NAMALWA (cell line): Measurements from ENCODE around the gene NRDC.

Experiments used
- DNase-seq: peaks from one replicate; pipeline ENCODE4 v3.0.0-alpha.2; 2015; ENCODE audit warnings: low spot score

The NRDC gene

DNA sequence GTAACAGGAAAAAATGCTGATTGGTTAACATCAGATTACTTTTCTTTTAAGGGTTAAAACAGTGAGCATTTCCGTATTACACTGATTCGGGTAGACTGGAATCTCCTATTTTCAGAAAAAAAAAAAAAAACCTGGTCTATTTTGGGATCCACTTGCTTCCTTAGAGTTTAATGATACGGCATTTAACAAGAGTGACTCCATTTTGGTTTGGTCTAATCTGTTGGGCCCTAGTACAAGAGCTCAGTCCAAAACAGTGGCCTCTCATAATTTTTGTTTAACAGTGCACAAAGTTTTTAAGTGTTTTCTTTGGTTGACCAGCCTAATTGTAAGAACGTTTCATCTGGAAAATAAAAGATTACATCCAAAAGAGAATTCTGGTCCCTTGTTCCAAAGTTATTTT is 120.2 kb downstream of the NRDC start:
- no peak for DNase-seq

DNA sequence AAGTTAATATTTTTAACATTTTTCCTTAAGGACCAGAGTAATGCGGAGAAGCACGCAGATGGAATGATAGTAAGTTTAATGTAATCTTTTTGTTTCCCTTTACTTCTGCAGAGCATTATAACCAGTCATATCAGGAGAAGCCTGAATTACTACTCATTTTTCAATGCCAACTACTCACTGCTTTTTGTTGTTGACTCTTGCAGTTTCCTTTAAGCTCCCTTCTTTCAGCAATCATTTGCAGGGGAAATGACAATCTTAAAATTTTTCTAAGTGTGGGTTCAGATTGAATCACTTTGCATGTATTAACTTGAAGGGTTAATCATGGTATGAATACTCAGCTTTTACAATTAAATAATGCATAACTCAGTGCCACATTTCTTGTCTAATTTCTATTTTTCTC is 122.2 kb downstream of the NRDC start:
- no peak for DNase-seq

DNA sequence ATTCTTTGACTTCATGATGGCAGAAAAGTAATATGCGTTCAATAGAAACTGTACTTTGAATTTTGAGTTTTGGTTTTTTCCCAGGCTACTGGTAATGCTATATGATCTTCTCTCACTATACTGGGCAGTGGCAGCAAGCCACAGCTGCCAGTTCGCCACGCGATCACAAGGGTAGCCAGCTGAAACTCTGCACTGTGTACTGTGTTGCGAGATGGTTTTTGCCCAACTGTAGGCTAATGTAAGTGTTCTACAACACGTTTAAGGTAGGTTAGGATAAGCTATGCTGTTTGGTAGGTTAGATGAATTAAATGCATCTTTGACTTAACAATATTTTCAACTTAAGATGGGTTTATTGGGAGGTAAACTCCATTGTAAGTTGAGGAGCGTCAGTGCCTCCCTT is 123.1 kb downstream of the NRDC start:
- no peak for DNase-seq

DNA sequence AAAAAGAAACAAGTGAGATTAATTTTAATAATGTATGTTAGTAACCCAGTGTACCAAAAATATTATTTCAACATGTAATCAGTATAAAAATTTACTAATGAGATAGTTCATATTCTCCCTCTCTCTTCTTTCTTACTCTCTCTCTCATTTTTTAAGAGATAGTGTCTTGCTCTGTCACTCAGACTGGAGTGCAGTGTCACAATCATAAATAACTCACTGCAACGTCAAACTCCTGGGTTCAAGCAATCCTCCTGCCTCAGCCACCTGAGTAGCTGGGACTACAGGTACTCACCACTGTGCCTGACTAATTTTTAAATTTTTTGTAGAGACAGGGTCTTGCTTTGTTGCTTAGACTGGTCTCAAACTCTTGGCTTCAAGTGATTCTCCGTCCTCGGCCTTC is 123.9 kb downstream of the NRDC start:
- no peak for DNase-seq

DNA sequence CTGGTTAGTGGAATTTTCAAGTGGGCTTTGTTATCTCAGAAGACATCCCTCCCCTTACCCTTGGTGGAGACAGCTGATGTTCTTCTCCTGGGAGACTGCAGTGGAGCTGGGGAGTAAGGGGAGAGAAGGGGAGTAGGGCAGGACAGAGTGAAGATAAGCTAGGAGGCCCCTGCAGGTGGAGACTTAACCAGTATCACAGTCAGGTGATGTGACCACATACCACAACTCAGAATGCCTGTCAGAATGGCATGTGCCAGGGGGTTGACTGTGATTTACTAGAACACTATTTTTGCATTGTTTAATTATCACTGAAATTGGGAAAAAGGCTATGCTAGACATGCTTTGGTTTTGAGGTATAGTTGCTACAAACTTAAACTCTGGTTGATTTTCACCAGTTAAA is 124.6 kb downstream of the NRDC start:
- DNase-seq: no peak

DNA sequence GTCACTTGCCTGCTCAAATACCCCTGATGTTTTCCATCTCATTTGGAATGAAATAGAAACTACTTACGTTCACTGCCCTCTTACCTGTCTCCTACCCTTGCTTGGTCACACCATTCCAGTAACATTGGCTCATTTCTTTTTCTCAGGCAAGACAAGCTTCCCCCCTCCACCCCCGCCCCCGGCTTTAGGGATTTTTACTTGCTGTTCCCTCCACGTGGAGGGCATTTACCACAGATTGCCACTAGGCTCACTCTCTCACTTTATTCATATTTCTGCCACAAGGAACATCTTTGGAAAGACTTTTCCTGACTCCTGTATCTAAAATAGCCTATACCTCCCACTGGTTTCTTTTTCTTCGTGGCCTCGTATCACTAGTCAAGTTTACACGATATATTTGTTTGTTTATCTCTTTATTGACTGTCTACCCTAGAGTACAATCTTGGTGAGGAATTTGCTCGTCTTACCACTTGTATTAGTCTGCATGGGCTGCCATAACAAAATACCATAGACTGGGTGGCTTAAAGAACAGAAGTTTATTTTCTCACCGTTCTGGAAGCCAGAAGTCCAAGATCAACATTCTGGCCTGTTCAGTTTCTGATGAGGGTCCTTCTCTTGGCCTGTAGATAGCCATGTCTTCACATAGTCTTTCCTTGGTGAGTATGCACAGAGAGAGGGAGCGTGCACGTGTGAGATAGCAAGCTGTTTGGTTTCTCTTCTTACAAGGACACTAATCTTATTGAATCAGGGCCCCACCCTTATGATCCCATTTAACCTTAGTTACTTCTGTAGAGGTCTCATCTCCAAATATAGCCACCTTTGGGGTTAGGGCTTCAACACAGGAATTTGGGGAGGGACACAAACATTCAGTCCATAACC is 126.2 kb downstream of the NRDC start:
- DNase-seq: no peak

DNA sequence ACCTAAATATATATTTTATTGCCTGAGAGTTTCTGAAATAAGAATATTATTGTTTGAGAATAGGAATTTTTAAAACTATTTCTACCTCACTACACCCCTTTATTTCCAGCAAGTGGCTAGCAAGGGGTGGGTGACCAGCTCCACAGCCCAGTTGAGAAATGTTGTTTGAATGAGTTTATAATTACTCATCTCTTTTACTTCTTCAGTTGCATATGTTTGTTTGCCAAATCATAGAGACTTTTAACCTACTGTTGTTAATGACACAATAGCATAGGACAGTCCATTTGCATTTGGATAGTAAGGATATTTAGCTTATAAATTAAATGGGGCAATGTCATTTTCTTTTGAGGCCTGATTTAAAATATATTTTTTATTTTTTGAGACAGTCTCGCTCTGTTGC is 127.8 kb downstream of the NRDC start:
- DNase-seq: no peak

DNA sequence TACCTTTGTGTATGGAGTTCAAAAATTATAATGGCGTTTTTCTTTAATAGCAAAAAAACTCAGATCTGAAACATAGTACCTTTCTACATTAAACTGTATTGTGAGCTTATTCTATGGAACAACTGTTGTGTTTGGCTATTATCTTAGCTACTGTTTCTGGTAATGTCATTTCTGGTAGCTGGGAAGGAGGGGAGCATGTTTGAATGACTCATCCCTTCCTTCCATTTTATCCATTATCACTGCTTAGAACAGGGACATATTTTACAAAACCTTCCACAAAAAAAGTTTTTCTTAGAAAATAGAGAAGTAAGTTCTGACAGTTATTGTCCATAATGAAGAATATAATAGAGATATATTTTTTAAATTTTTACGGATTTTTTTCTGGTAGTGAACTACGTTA is 128.3 kb downstream of the NRDC start:
- no peak for DNase-seq

DNA sequence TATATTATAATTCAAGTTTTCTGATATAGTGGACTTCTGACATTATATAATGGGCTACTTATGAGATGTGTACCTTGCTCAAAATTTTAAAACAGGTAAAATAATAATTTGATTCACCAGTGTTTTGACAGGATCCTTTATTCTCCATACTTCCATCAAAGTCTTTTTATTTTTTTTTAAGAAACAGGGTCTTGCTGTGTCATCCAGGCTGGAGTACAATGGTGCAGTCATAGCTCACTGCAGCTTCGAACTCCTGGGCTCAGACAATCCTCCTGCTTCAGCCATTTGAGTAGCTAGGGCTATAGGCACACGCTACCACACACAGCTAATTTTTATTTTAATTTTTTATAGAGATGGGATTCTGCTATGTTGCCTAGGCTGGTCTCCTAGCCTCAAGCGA is 129.4 kb downstream of the NRDC start:
- no peak for DNase-seq

DNA sequence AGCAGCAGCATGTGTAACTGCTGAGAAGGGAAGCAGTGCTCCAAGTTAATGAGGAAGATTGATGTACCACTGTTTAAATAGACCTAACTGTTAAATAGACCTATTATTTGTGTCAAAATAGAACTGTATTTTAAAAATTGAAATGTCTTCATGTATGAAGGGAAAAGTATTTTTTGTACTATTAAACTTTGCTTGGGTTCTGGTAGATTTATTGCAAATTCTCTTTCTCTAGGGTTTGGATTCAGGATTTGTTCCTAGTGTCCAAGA is 133.3 kb downstream of the NRDC start:
- DNase-seq: no peak

DNA sequence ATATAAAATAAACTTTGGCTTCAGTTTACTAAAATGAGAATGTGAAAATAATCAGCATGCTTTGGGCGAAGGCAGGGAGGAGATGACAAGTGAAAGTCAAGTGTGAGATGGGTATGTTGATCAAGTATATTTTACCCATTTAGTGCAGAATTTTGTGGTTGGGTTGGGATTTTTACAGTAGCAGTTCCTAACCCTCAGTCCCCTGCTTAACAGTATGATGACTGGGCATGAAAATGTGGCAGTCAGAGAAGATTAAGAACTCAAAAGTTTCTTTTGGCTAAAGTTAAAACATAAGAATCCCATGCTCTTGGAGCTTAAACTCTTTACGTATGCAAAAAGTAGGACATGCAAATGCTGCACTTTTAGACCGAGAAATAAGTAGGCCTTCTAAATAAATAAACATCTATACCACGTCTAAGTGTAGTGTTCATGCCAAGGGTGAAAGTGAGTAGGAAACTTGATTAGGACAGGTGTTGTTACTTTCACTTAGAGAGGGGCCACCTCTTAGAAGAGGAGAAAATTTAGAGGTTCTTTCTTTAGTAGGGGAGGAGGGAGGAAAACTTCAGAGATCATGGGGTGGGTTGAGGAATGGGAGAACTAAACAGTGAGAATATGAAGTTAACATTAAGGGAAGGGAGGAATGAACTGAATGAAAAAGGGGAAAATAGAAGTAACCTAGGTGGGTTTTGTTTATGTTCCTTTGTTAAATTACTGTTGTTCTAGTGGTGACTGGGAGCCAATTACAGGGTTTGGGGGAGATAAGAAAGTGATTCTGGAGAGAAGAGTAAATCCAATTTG is 133.8 kb downstream of the NRDC start:
- DNase-seq: no peak

DNA sequence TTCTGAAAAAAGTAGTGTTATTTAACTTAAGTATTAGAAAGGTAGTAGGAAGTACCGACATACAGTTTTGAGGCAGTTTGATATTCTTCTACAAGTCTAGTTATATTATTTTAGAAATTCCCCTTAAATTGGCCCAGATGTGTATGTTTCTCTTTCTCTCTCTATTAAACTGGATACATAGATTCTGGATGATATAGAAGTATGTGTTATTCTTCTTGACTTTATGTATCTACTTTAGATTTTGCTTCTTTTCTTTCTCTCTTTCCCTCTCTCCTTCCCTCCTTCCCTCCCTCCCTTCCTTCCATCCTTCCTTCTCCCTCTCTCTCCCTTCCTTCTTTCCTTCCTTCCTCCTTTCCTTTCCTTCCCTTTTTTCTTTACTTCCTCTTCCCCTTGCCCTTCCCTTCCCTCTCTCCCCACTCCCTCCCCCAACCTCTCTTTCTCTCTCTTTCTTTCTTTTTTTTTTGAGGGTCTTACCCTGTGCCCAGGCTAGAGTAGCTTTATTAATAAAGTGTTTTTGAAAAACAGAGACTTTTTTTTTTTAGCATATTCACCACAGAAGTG is 137.3 kb downstream of the NRDC start:
- DNase-seq: no peak

DNA sequence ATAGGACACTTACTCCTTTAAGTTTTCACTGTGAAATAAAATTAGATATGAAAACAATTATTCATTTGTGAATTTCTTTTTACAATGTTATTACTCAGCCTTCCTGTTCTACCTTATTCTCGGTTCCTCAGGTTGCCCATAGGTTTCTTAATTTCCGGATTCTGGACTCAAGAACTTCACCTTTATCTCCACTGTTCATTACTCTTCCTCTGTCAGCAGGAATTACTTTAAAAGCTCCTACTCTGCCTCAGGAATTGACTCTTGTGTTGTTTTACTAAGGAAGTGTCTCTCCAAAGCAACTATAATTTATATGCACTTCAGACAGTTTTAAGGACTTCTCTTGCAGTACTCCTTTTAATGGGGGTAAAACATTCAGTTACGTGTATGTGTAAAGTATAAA is 137.9 kb downstream of the NRDC start:
- no peak for DNase-seq
